Fibroblast of villous mesenchyme (primary cell): Measurements from ENCODE around the gene BCAM. TPM values are rescaled to one million over a fixed set of nuclear protein-coding genes. Genes with fewer than 3 reads are reported as not detected.
"Not testable (repeated sequence)": the region's sequence is repeated elsewhere in the genome, so short reads cannot be mapped to it uniquely, and the experiment has no call there.

Source experiments
- DNase-seq: peaks from one replicate; pipeline ENCODE4 v3.0.0-alpha.2; 2010; ENCODE audit warnings: low read depth
- H3K4me3 ChIP-seq: 2 replicates; pipeline ENCODE4 v1.5.1; 2011; ENCODE audit warnings: low read depth, mild to moderate bottlenecking, low read length
- total RNA-seq: library from RNA; depleted of rRNA; stranded (reverse); fragments of >200 nt; gene quantifications from 2 replicates; pipeline ENCODE4 v1.2.3, GENCODE V29; 2012
- TF ChIP-seq, protein P1 (sequence below): IDR thresholded peaks from 2 replicates; pipeline ENCODE4 v1.5.1; 2012; ENCODE audit warnings: low read depth, mild to moderate bottlenecking, low read length; ENCODE audit not compliant: insufficient read depth

The BCAM gene
- total RNA-seq, 1 donor = 15.1 TPM

DNA sequence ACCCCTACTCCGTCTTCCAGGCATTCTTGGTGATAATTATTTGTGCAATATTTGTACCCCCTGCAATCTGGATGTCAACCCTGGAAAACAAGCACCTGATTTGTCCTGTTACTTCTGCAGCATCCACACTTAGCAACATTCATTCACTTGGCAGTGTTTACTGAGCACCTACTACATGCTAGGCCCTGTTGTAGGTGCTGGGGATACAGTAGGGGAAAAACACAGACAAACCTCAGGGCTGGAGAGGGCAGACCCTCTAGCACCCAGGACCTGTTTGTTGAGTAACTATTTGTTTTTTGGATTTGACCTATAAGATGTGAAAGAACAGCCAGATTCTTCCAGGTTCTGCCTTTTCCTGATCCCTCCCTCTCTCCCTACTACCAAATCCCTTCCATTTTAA is 46.7 kb downstream of the BCAM start:
- TF ChIP-seq, protein P1, sequence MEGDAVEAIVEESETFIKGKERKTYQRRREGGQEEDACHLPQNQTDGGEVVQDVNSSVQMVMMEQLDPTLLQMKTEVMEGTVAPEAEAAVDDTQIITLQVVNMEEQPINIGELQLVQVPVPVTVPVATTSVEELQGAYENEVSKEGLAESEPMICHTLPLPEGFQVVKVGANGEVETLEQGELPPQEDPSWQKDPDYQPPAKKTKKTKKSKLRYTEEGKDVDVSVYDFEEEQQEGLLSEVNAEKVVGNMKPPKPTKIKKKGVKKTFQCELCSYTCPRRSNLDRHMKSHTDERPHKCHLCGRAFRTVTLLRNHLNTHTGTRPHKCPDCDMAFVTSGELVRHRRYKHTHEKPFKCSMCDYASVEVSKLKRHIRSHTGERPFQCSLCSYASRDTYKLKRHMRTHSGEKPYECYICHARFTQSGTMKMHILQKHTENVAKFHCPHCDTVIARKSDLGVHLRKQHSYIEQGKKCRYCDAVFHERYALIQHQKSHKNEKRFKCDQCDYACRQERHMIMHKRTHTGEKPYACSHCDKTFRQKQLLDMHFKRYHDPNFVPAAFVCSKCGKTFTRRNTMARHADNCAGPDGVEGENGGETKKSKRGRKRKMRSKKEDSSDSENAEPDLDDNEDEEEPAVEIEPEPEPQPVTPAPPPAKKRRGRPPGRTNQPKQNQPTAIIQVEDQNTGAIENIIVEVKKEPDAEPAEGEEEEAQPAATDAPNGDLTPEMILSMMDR = no peak
- no peak overlapping the region for H3K4me3 ChIP-seq
- no peak for DNase-seq

DNA sequence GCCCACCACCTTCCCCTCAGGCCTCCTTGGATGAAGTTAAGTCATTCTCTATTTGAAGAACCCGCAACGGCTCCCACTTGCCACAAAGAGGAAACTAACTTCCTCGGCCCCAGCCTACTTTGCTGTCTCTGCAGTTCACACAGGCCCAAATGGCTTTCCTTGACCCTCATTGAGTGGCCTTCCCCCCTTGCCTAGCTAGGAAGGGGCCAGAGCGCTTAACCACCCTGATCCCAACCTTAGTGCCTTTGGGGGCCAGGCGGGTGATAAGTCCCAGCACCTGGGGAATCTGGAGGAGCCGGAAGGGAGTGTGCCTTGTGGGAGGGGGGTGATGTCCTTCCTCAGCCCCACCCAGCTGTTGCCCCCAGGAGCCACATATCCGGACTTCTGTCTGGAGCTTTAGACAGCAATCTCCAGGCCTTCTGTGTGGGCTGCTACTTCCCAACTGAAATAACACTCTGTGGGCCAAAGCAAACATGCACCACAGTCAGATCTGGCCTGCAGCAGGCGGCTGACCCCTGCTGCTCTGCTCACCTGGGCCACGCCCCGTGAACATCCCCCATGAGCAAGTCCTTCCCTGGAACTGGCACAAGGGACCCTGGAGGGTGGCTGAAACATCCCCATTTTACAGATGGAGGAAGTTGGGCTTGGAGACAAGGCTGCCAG is 47.6 kb downstream of the BCAM start:
- DNase-seq = no peak
- H3K4me3 ChIP-seq = no peak overlapping the region
- TF ChIP-seq, protein P1 = no peak

GRCh38 chr19:44857837-44858236 is 48.9 kb downstream of the BCAM start:
- TF ChIP-seq, protein P1 = no peak
- H3K4me3 ChIP-seq = no peak overlapping the region
- no peak for DNase-seq

GRCh38 chr19:44861576-44861975 is 52.7 kb downstream of the BCAM start:
- DNase-seq = peak; percentile 79
- not testable (repeated sequence) for H3K4me3 ChIP-seq

DNA sequence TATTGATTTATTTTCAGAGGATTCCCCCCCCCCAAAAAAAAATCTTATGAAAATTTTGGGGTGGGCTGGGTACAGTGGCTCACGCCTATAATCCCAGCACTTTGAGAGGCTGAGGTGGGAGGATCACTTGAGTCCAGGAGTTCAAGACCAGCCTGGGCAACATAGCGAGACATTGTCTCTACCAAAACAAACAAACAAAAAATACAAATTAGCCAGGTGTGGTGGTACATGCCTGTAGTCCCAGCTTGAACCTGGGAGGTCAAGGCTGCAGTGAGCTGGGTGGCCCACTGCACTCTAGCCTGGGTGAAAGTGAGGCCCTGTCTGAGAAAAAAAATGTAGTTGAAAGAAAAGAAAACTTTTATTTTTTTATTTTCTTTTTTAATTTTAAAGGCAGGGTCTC is 55.1 kb downstream of the BCAM start:
- H3K4me3 ChIP-seq = no peak overlapping the region
- TF ChIP-seq, protein P1 = no peak
- no peak for DNase-seq

DNA sequence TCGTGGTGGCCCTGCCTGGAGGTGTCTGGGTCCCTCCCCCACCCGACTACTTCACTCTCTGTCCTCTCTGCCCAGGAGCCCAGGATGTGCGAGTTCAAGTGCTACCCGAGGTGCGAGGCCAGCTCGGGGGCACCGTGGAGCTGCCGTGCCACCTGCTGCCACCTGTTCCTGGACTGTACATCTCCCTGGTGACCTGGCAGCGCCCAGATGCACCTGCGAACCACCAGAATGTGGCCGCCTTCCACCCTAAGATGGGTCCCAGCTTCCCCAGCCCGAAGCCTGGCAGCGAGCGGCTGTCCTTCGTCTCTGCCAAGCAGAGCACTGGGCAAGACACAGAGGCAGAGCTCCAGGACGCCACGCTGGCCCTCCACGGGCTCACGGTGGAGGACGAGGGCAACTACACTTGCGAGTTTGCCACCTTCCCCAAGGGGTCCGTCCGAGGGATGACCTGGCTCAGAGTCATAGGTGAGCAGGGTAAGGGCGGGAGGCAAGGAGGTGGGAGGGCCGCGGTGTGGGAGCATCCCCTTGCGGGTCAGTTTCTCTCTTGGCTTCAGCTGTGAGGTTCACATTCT is 56.4 kb downstream of the BCAM start:
- no peak overlapping the region for H3K4me3 ChIP-seq
- TF ChIP-seq, protein P1 = no peak
- DNase-seq = no peak

- no peak overlapping the region for H3K4me3 ChIP-seq
- DNase-seq = no peak
- TF ChIP-seq, protein P1 = no peak
Observed at GRCh38 chr19:44866664-44867063, 57.8 kb downstream of the BCAM start.
